HG02981 (cell line): ENCODE data around the gene KRTAP4-7.
"Not testable (repeated sequence)": the region's sequence is repeated elsewhere in the genome, so short reads cannot be mapped to it uniquely, and the experiment has no call there.

Experiments
- ATAC-seq: cut with Tn5 transposase; IDR thresholded peaks from one replicate; pipeline ENCODE4 v1.9.1; 2021; ENCODE audit warnings: mild to moderate bottlenecking, moderate library complexity; ENCODE audit not compliant: unreplicated experiment

KRTAP4-7 gene

GRCh38 chr17:41065016-41065689 lies 18.8 kb upstream of the KRTAP4-7 start:
- not testable (repeated sequence) for ATAC-seq

GRCh38 chr17:41065829-41066624 lies 17.9 kb upstream of the KRTAP4-7 start, which contains the start of gene KRTAP2-4:
Gene KRTAP2-4, minus strand, starts transcription at chr17:41065879. Its CDS starts 34 bp downstream, at chr17:41065845.
- no peak for ATAC-seq

- no peak for ATAC-seq
Measured at GRCh38 chr17:41067281-41067680, 16.7 kb upstream of the KRTAP4-7 start.

- no peak for ATAC-seq
Measured at GRCh38 chr17:41069031-41069430, 14.9 kb upstream of the KRTAP4-7 start.

- ATAC-seq, result no peak
Measured at GRCh38 chr17:41071606-41072360, 12.2 kb upstream of the KRTAP4-7 start.

- ATAC-seq, result no peak
Measured at GRCh38 chr17:41073676-41074075, 10.3 kb upstream of the KRTAP4-7 start.

GRCh38 chr17:41076788-41077187 lies 7.2 kb upstream of the KRTAP4-7 start:
- ATAC-seq, result no peak

GRCh38 chr17:41082626-41083025 lies 1.3 kb upstream of the KRTAP4-7 start:
- ATAC-seq, result no peak

- not testable (repeated sequence) for ATAC-seq
Measured at GRCh38 chr17:41083427-41083826, 523 bp upstream of the KRTAP4-7 start.

GRCh38 chr17:41088760-41089352 lies 4.9 kb downstream of the KRTAP4-7 start:
- not testable (repeated sequence) for ATAC-seq

- no peak for ATAC-seq
Measured at GRCh38 chr17:41096055-41096454, 12.1 kb downstream of the KRTAP4-7 start.

- no peak for ATAC-seq
Measured at GRCh38 chr17:41098042-41098441, 14.1 kb downstream of the KRTAP4-7 start, which contains the start of gene KRTAP4-8. Gene KRTAP4-8, minus strand, starts transcription at chr17:41098142. Its CDS starts 58 bp downstream, at chr17:41098084.

GRCh38 chr17:41098481-41098880 lies 14.5 kb downstream of the KRTAP4-7 start:
- ATAC-seq, result no peak

- ATAC-seq, result not testable (repeated sequence)
Measured at GRCh38 chr17:41099682-41100480, 15.9 kb downstream of the KRTAP4-7 start.

GRCh38 chr17:41101586-41102259 lies 17.8 kb downstream of the KRTAP4-7 start, which contains the start of gene KRTAP4-16:
Gene KRTAP4-16, minus strand, starts transcription at chr17:41102209. Its CDS starts 0 bp downstream, at chr17:41102209.
- ATAC-seq, result no peak

GRCh38 chr17:41103896-41104295 lies 19.9 kb downstream of the KRTAP4-7 start:
- ATAC-seq, result no peak

- not testable (repeated sequence) for ATAC-seq
Measured at GRCh38 chr17:41104386-41105038, 20.6 kb downstream of the KRTAP4-7 start.

GRCh38 chr17:41105347-41105746 lies 21.4 kb downstream of the KRTAP4-7 start, which contains the start of gene KRTAP4-9:
Gene KRTAP4-9, plus strand, starts transcription at chr17:41105389. Its CDS starts 0 bp downstream, at chr17:41105389.
- not testable (repeated sequence) for ATAC-seq
